Stimulated activated CD8-positive, alpha-beta memory T cell treated with anti-CD3 and anti-CD28 coated beads, Interleukin-7, amount 100 ng/mL, for 1 hour (primary cell): ENCODE measurements around the gene RSRC1.
"Not testable (repeated sequence)": the region's sequence is repeated elsewhere in the genome, so short reads cannot be mapped to it uniquely, and the experiment has no call there.

Experiments used
- DNase-seq, 2 donors: peaks; one replicate each; pipeline ENCODE4 v3.0.0-alpha.2; 2020; ENCODE audit warnings: low read depth in 2 of 2

RSRC1 gene

DNA sequence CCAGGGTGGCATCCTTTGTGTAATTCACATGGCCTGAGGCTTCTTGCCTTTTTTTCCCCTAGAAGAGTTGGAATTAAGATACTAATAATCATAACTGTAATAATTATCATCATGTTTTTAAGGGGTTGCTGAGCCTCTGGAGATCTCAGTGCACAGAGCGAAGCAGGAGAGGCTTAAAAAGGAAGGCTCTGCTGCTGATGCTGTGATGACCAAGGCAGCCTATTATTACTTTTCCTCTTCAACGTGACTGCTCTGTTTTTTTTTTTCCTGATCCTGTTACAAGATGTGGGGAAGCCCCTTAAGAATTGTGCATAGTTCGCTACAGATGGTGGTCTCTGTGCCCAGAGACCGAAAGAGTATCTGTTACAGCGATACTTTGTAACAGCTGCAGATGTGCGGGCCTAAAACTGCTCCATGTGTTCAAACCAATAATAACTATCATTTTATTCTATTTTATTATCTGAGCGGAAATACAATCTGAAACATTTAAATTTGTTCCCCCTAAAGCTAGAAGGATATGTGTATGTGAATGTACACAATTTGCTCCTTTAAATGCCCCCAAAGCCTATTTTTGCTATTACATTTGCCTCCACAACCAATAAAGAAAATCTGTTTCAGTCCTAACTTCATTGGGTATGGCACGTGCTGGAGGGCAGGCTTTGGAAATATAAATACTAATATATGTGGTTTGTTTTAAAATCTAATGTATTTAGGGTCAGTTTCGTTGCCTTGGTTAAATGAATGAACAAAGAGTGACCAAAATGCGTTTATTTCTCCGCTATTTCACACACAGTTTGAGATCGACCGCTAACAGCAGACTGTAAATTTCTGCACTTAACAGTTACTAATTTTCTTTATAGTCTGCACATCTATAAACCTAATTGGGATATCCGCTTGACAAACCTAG, 8.3 kb upstream of the RSRC1 start:
- DNase-seq = no peak

GRCh38 chr3:158102242-158103080, 7.4 kb upstream of the RSRC1 start:
- DNase-seq = no peak

DNA sequence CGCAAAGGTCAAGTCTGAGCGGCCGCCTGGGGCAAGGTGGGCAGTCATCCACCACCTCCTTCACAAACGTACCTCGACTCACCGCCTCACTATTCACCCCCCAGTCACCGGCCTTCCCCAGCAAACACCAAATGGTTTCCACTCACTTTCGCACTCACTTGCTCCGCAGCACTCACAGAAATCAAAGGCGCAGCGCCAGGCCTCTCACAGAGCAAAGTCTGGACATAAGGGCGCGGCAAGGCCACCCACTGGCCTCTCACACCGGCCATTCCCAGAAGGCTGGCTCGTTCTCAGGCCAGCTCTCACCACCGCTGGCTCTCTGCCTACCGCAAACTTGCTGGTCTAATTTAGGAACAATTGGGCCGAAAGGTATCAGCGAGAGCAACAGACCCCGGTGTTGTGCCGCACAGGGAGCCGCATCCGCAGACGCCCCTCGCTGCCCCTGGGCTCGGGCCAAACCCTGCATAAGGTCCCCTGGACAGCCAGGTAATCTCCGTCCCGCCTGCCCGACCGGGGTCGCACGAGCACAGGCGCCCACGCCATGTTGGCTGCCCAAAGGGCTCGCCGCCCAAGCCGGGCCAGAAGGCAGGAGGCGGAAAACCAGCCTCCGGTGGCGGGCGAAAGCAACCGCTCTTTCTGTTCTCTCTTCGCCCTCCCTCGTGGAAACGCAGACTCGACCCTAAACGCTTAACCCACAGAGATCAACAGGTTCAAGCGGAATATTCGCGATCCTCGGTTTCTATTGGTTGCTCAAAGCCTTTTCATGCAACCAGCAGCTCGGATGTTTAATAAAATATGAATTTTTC, 6.6 kb upstream of the RSRC1 start:
- DNase-seq = no peak

GRCh38 chr3:158103887-158104327, 6.0 kb upstream of the RSRC1 start:
- no peak for DNase-seq

GRCh38 chr3:158104431-158104921, 5.4 kb upstream of the RSRC1 start:
- no peak for DNase-seq

DNA sequence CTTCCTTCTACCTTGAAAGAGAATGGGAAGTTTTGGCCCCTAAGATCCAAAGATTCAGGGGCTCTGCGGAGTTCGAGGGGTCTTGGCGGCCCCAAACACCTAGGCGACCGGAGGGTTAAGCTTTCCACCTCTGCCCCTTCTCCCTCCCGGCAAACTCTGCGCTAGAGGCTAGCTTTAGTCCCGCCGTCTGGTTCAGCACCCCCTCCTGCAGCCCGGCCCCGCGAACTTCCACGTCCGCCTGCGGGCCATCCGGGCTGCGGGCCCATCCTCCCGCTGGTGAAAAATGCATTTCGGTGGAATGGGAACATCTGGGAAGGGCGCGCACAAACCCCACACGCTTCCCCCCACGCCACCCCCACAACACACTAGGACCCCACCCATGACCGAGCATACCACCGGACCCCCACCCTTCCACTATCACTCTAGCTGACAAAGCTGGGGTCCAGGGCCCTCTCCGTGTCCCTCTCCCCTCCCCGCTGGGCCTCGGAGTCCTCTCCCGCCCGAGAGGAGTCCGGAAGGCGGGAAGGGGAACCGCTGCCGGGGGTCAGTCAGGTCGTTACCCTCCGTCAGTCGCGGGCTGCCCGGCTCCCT, 4.7 kb upstream of the RSRC1 start:
- no peak for DNase-seq

DNA sequence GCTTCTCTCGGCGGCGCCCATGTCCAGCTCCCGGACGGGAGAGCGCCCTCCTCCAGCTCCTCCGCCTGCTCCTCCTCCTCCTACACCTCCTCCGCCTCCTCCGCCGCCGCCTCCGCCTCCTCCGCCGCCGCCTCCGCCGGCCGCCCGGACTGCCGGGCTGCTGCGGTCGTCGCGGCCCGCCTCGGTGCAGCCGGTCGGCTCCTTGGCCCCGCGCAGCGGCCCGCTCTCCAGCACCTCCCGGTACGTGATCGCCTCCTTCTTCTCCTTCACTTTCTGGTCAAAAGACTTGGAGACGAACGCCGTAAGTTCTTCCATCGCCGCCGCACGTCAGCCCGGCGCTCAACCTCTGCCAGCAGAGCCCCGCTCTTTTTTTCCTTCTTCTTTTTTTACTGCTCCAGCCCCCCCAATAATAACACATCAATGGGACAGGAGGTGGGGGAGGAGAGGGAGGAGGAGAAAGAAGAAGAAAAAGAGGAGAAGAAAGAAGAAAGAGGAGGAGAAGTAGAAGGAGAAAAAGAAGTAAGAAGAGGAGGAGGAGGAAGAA, 4.1 kb upstream of the RSRC1 start:
- DNase-seq = no peak

DNA sequence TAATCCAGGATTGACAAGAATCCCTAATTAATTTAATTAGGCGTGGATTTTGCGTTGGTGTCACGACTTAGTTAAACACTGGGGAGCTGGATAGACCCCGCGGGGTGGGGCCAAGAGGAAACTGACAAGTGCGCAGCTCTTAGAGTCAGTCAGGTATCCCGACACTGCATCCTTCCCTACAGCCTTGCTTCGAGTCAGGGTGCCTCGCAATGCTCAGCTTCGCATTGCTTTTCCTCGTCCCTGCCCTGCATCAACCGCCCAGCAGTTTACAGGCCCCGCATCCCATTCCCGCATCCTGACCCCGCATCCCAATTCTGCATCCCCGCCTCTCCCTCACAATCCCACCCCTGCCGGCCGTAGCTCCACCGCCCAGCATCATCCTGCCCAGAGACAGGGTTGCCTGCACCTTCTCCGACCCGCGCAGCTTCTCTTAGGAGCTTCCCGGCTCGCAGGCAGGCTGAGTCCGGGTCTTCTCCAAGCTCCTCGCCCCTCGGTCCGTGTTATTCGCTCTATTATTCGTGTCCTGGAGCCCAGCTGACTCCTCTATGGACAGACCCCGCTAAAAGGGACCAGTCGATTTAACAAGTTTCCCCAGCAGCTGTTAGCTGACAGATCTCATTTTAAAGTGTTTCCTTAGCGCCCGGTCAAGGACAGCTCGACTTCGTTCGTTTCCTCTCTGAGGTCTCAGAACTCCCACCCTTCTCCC, 3.0 kb upstream of the RSRC1 start:
- no peak for DNase-seq

- DNase-seq = no peak
Observed at GRCh38 chr3:158107605-158108444, 2.1 kb upstream of the RSRC1 start.

DNA sequence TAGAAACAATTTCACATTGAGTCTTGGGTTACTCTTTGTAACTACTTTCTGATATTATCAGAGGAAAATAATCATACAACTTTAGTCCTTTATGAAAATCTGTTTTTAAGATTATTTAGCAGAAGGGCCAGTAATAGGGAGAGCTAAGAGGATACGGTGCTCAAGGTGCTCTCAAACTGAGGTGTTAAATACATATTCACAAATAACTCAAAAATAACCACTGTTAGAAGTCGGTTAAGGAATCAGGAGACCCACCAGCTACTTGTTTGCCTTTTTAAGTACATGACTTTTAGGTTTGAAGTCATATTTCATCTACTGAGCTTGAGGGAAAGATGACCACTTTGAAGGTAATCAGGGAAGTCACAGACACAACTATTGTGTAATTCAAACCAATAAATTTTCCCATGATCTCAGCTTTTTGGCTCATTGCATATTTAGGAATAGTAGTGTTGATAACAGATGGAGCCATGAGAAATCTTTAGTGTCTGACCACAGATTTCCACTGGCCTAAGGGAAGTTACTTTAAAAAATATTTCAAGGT, 1.4 kb upstream of the RSRC1 start:
- DNase-seq = no peak

- DNase-seq = no peak
Observed at GRCh38 chr3:158109295-158109803, 540 bp upstream of the RSRC1 start.

- DNase-seq = no peak
Observed at GRCh38 chr3:158110658-158111018, 749 bp downstream of the RSRC1 start.

- no peak for DNase-seq
Observed at GRCh38 chr3:158111861-158112260, 2.0 kb downstream of the RSRC1 start.

DNA sequence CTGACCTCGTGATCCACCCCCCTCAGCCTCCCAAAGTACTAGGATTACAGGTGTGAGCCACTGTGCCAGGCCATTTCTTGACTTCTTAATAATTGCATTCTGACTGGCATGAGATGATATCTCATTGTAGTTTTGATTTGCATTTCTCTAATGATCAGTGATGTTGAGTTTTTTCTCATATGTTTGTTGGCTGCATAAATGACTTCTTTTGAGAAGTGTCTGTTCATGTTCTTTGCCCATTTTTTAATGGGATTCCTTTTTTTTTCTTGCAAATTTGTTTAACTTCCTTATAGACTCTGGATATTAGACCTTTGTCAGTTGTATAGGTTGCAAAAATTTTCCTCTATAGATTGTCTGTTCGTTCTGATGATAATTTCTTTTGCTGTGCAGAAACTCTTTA, 3.7 kb downstream of the RSRC1 start:
- DNase-seq = not testable (repeated sequence)

- no peak for DNase-seq
Observed at GRCh38 chr3:158120330-158120729, 10.4 kb downstream of the RSRC1 start.

DNA sequence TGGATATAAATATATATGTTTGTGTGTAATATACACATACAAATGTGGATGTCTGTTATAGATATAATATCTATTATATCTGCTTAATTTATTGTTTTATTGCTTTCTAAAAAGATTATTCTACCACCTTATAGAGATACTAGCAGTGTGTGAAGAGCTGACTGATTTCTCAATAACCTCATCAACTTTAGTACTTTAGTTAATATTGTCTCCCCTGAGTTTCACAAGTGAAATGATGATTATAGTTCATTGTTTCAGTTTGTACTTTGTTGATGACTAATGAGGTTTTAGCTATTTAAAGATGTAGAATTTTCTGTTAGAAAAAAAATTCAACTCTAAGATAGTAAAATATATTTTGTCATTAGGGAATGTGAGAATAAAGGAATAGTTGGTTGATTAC, 11.4 kb downstream of the RSRC1 start:
- no peak for DNase-seq

DNA sequence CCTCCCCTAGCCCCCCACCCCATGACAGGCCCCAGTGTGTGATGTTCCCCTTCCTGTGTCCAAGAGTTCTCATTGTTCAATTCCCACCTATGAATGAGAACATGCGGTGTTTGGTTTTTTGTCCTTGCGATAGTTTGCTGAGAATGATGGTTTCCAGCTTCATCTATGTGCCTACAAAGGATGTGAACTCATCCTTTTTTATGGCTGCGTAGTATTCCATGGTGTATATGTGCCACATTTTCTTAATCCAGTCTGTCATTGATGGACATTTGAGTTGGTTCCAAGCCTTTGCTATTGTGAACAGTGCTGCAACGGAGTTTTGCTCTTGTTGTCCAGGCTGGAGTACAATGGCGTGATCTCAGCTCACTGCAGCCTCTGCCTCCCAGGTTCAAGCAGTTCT, 12.8 kb downstream of the RSRC1 start:
- not testable (repeated sequence) for DNase-seq

DNA sequence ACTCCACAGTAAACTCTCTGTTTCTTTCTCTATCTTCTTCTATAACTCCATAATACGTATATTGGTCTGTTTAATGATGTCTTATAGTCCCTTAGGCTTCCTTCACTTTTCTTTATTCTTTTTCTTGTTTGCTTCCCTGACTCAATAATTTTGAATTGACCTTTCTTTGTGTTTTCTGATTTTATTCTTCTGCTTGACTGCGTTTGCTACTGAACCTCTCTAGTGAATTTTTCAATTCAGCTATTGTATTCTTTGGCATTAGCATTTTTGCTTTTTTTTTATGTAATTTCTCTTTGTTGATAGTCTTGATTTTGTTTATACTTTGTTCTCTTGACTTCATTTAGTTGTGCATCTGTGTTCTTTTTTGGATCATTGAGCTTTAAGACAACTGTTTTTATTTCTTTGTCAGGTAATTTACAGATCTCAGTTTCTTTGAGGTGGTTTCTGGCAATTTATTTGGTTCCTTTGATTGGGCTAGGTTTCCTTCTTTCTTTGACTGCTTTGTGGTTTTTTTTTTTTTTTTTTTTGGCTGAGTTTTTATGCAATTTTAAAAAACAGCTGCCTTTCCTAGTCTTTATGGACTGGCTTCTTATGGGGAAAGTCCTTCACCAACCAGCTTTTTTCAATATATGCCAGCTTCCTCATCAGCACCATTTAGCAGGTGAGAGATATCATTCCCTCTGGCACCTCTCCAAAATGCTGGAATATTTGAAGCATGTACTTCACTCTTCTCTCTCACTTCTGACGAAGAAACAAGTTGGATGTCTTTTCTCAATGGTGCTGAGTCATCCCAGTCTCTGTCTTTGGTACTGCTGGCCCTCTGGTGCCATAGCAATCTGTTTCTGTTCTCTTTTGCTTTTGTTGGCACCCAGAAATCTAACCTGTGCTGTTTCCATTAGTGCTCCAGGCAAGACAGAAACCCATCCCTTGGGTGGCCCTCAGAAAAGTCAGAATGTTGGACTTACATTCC, 17.6 kb downstream of the RSRC1 start:
- DNase-seq = no peak
